ENCODE measurements around the gene TTC21B. TPM values are rescaled to one million over a fixed set of nuclear protein-coding genes. Genes with fewer than 3 reads are reported as not detected.
A peak's percentile ranks its signal among the peaks of the same experiment; 100 is the strongest.

The TTC21B gene
- total RNA-seq, 6 experiments from 2014 or later, result 4.7 to 8.9 (median 7.2) TPM

GRCh38 chr2:165888171-165888570 lies 65.4 kb downstream of the TTC21B start:
- WGBS (ENCODE audit: insufficient coverage, low coverage, low lambda C conversion rate, missing lambda C conversion rate), result 93% methylated on average over 2 of the region's 2 CpGs
- DNase-seq (no peak), ATAC-seq (peak in 2 of 4 donors; percentile 16 to 43)
- Histone ChIP-seq H3K36me3 (peaks cover 0 to 15% (median 3%) of the 10 kb centered on the region in 4 donors), H3K4me1 (no peaks in the 10 kb centered on the region), H3K27ac (no peak overlapping the region), H3K27me3 (no peaks in the 10 kb centered on the region), H3K4me3 (no peak overlapping the region), H3K9me3 (no peaks in the 10 kb centered on the region)
- intact Hi-C loops (cut with DNase I), result no loop called here
- TF ChIP-seq POLR2A (IDR thresholded peaks at IDR 0.05), result no peak
- no peak for TF ChIP-seq CTCF (IDR thresholded peaks at IDR 0.05)

DNA sequence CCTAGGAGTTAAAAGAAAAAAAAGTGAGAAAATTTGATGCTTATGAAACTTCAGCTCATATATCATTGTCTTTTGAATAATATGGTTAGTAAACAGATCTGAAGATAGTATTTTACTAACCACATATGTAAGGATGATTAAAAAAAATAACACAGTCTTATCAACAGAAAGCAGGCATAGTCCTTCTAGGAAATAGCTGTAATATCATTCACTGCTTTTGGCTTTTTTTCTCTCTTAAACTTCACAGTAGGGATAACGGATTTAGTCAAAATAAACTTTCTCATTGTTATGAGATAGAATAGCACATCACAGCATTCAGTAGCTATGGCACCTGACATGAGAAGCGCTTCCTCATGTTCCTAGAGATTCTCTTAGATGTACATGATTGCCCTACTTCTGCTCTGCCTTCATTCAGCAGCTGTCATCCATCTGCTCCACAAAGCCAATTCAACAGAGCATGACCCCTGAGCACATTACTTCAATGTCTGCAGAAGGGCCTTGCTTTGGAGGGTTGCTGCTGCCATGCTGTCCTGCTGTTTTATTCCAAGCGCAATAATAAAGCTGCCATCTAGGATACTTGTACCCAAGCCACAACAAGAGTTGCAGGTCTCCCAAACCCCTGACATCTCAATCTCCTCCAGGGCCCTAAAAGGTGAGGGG lies 67.0 kb downstream of the TTC21B start:
- intact Hi-C loops (cut with DNase I), result no loop called here
- no peak for TF ChIP-seq POLR2A (IDR thresholded peaks at IDR 0.05)
- TF ChIP-seq CTCF (IDR thresholded peaks at IDR 0.05), result no peak
- WGBS (ENCODE audit: insufficient coverage, low coverage, low lambda C conversion rate, missing lambda C conversion rate), result 92% methylated on average over 2 of the region's 3 CpGs

GRCh38 chr2:165877565-165878550 lies 75.7 kb downstream of the TTC21B start:
- Histone ChIP-seq H3K4me1 (no peaks in the 10 kb centered on the region), H3K27me3 (no peaks in the 10 kb centered on the region), H3K9me3 (no peaks in the 10 kb centered on the region), H3K27ac (no peak overlapping the region), H3K36me3 (peaks cover 0 to 10% (median 3%) of the 10 kb centered on the region in 4 donors), H3K4me3 (no peak overlapping the region)
- DNase-seq, result no peak
- intact Hi-C loops (cut with DNase I), result no loop called here
- WGBS (ENCODE audit: insufficient coverage, low coverage, low lambda C conversion rate, missing lambda C conversion rate), result 67% methylated on average over 6 of the region's 6 CpGs
- no peak for TF ChIP-seq POLR2A (IDR thresholded peaks at IDR 0.05)
- TF ChIP-seq CTCF (IDR thresholded peaks at IDR 0.05), result no peak
- ATAC-seq, result peak in 3 of 4 donors; percentile 40 to 66 (median 51)

More for the DNA sequence above, 67.0 kb downstream of the TTC21B start:
- no peak for DNase-seq
- no peaks in the 10 kb centered on the region for H3K4me1 ChIP-seq
- H3K9me3 ChIP-seq, result no peaks in the 10 kb centered on the region
- H3K4me3 ChIP-seq, result no peak overlapping the region
- no peak for ATAC-seq
- H3K27me3 ChIP-seq, result no peaks in the 10 kb centered on the region
- peaks cover 0 to 15% (median 6%) of the 10 kb centered on the region in 4 donors for H3K36me3 ChIP-seq
- no peak overlapping the region for H3K27ac ChIP-seq

- TF ChIP-seq CTCF (IDR thresholded peaks at IDR 0.05), result no peak
- DNase-seq, result no peak
- WGBS (ENCODE audit: insufficient coverage, low coverage, low lambda C conversion rate, missing lambda C conversion rate), result 58% methylated on average over 1 of the region's 1 CpG
- no peak for ATAC-seq
- peaks cover 0 to 8% (median 3%) of the 10 kb centered on the region in 4 donors for H3K36me3 ChIP-seq
- H3K4me1 ChIP-seq, result no peaks in the 10 kb centered on the region
- no peak overlapping the region for H3K27ac ChIP-seq
- H3K9me3 ChIP-seq, result no peaks in the 10 kb centered on the region
- intact Hi-C loops (cut with DNase I), result no loop called here
- no peaks in the 10 kb centered on the region for H3K27me3 ChIP-seq
- H3K4me3 ChIP-seq, result no peak overlapping the region
Observed at GRCh38 chr2:165876712-165877111, 76.9 kb downstream of the TTC21B start.
